Liver (tissue), 9 donors: ENCODE results near the gene SECISBP2L. TPM values are rescaled to one million over a fixed set of nuclear protein-coding genes. Genes with fewer than 3 reads are reported as not detected.

Experiments
- DNase-seq: peaks from one replicate; pipeline ENCODE4 v3.0.0-alpha.2; 2017; ENCODE audit warnings: low spot score
- H3K27ac ChIP-seq, 2 donors: one replicate each; pipeline ENCODE4 v1.7.0; 2013; ENCODE audit warnings: inconsistent platforms in 2 of 2, low read length in 2 of 2, control low read depth in 1 of 2, low read depth in 1 of 2, mild to moderate bottlenecking in 1 of 2
- H3K27me3 ChIP-seq, 4 donors: one replicate each; pipeline versions ENCODE4 v1.6.1 to v1.7.0; 2013; ENCODE audit warnings: low read length in 3 of 4, inconsistent platforms in 1 of 4, mild to moderate bottlenecking in 1 of 4, moderate library complexity in 1 of 4; ENCODE audit not compliant: control insufficient read depth in 4 of 4, insufficient read depth in 4 of 4
- H3K36me3 ChIP-seq, 4 donors: one replicate each; pipeline versions ENCODE4 v1.6.1 to v1.7.0; 2013; ENCODE audit warnings: low read length in 3 of 4, mild to moderate bottlenecking in 3 of 4, low read depth in 1 of 4, moderate library complexity in 1 of 4; ENCODE audit not compliant: control insufficient read depth in 4 of 4, insufficient read depth in 3 of 4
- H3K4me1 ChIP-seq, 4 donors: one replicate each; pipeline versions ENCODE4 v1.6.1 to v1.7.0; 2013; ENCODE audit warnings: low read length in 3 of 4, mild to moderate bottlenecking in 3 of 4, moderate library complexity in 1 of 4; ENCODE audit not compliant: control insufficient read depth in 4 of 4, insufficient read depth in 4 of 4
- H3K4me3 ChIP-seq, 3 donors: one replicate each; pipeline versions ENCODE4 v1.6.1 to v1.7.0; 2013; ENCODE audit warnings: low read length in 3 of 3, control low read depth in 1 of 3, low read depth in 1 of 3, mild to moderate bottlenecking in 1 of 3
- H3K9ac ChIP-seq, 2 donors: one replicate each; pipeline ENCODE4 v1.7.0; 2013; ENCODE audit warnings: low read length in 2 of 2, mild to moderate bottlenecking in 2 of 2, moderate library complexity in 2 of 2, control low read depth in 1 of 2, low read depth in 1 of 2
- H3K9me3 ChIP-seq, 4 donors: one replicate each; pipeline versions ENCODE4 v1.6.1 to v1.7.0; 2013; ENCODE audit warnings: low read length in 3 of 4; ENCODE audit not compliant: control insufficient read depth in 4 of 4
- EGR1 ChIP-seq, 2 donors: IDR thresholded peaks; 2 replicates each; pipeline ENCODE4 v1.6.1; 2016 to 2018; ENCODE audit warnings: antibody characterized with exemption in 2 of 2, low read depth in 2 of 2
- FOXA1 ChIP-seq: IDR thresholded peaks from 2 replicates; pipeline ENCODE4 v1.6.1; 2016; ENCODE audit warnings: antibody characterized with exemption
- FOXA2 ChIP-seq: IDR thresholded peaks from 2 replicates; pipeline ENCODE4 v1.6.1; 2016; ENCODE audit warnings: antibody characterized with exemption
- GABPA ChIP-seq, 2 donors: IDR thresholded peaks in 1 of 2; conservative IDR thresholded peaks in 1 of 2; 2 replicates each; pipeline ENCODE4 v1.6.1; 2016; ENCODE audit warnings: antibody characterized with exemption in 2 of 2, mild to moderate bottlenecking in 1 of 2, moderate library complexity in 1 of 2
- HNF4A ChIP-seq, 2 donors: conservative IDR thresholded peaks; 2 replicates each; pipeline ENCODE4 v1.6.1; 2016; ENCODE audit warnings: antibody characterized with exemption in 2 of 2, mild to moderate bottlenecking in 2 of 2
- HNF4G ChIP-seq: IDR thresholded peaks from 2 replicates; pipeline ENCODE4 v1.6.1; 2016; ENCODE audit warnings: antibody characterized with exemption
- JUND ChIP-seq, 2 donors: IDR thresholded peaks; 2 replicates each; pipeline ENCODE4 v1.6.1; 2016; ENCODE audit warnings: antibody characterized with exemption in 2 of 2
- NR2F2 ChIP-seq: IDR thresholded peaks from 2 replicates; pipeline ENCODE4 v1.6.1; 2016; ENCODE audit warnings: antibody characterized with exemption
- RAD21 ChIP-seq, 2 donors: IDR thresholded peaks; 2 replicates each; pipeline ENCODE4 v1.6.1; 2016; ENCODE audit warnings: antibody characterized with exemption in 2 of 2, mild to moderate bottlenecking in 2 of 2
- RXRA ChIP-seq, 2 donors: IDR thresholded peaks; 2 replicates each; pipeline ENCODE4 v1.6.1; 2017 to 2018; ENCODE audit warnings: antibody characterized with exemption in 2 of 2, mild to moderate bottlenecking in 1 of 2
- SP1 ChIP-seq: IDR thresholded peaks from 2 replicates; pipeline ENCODE4 v1.6.1; 2018; ENCODE audit warnings: antibody characterized with exemption, mild to moderate bottlenecking
- TAF1 ChIP-seq: conservative IDR thresholded peaks from 2 replicates; pipeline ENCODE4 v1.6.1; 2016; ENCODE audit warnings: antibody characterized with exemption, mild to moderate bottlenecking
- YY1 ChIP-seq: IDR thresholded peaks from 2 replicates; pipeline ENCODE4 v1.6.1; 2016; ENCODE audit warnings: antibody characterized with exemption, mild to moderate bottlenecking
- WGBS: extraction: QIAGEN DNeasy Blood & Tissue Kit; methylation state at CpG from one replicate; pipeline ENCODE4 v1.1.7; 2013; 5-methylcytosine and 5-hydroxymethylcytosine counted together
- polyA plus RNA-seq, 2 donors: library from polyadenylated mRNA; stranded (reverse) in 1 of 2; unstranded in 1 of 2; fragments of 200-250 nt in 1 of 2; fragments of >200 nt in 1 of 2; fragmentation: Nextera tagmentation in 1 of 2; extraction: Ambion mirVana in 1 of 2; gene quantifications; one replicate each; pipeline versions ENCODE4 v1.2.1 to v1.2.3, GENCODE V29; 2013 to 2015
- total RNA-seq, 2 donors: library from RNA; depleted of rRNA; stranded (reverse); fragments of >200 nt; gene quantifications; one replicate each; pipeline ENCODE4 v1.2.3, GENCODE V29; 2014
- TF ChIP-seq, protein P1 (sequence below): IDR thresholded peaks from 2 replicates; pipeline ENCODE4 v1.6.1; 2016; ENCODE audit warnings: antibody characterized with exemption
- TF ChIP-seq, protein P2 (sequence below): fragments of 150-350 bp; IDR thresholded peaks from 2 replicates; pipeline ENCODE4 v1.5.1; 2017; ENCODE audit warnings: improper control_type of control experiment, low read depth, low read length; ENCODE audit not compliant: missing input control
- TF ChIP-seq, protein P3 (sequence below): IDR thresholded peaks from 2 replicates; pipeline ENCODE4 v1.6.1; 2016; ENCODE audit warnings: antibody characterized with exemption
- TF ChIP-seq, protein P4 (sequence below): IDR thresholded peaks from 2 replicates; pipeline ENCODE4 v1.6.1; 2016; ENCODE audit warnings: antibody characterized with exemption
- donor health status: healthy.
- donor health status: healthy.
- donor health status: healthy.
- donor health status: healthy.
- donor health status: healthy.

Gene SECISBP2L
- total and polyA plus RNA-seq, 4 donors = 5.7 to 15.7 (median 14.3) TPM

DNA sequence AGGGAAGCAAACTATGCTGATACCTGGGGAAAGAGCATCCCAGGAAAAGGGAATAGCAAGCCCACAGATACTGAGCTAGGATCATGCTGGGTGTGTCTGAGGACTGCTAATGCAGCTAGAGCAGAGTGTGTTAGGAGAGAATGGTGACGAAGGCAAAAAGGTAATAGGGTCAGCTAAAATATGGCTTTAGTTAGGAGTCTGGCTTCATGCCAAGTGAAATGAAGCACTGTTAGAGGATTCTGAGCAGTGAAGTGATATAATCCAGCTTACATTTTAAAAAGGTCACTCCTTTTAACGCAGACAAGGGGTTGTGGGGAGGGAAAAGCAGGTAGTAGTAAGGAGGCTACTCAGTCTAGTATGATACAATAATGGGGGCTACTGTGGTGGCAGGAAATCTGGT is 30.4 kb downstream of the SECISBP2L start:
- 92% methylated on average over 2 of the region's 2 CpGs for WGBS
- Histone ChIP-seq H3K9me3 (no peaks in the 10 kb centered on the region), H3K36me3 (peaks cover 4 to 32% (median 17%) of the 10 kb centered on the region in 4 donors)

DNA sequence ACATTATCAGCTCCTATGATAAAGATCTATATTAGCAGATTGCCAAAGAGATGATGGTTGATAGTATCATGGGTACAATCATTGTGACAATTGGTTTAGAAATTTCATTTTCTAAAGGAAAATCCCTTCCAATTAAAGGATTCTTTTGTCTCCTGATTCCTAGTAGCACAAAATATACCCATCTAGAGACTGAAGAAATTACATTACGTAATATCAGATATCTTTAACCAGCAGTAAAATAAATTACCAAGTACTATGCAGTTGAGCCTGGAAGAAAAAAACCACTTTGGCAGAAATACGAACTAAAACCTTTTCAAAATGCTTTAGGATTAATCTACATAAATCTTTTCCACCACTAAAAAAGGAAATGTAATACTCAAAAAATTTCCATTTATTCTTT is 46.9 kb downstream of the SECISBP2L start:
- peaks cover 8 to 46% (median 19%) of the 10 kb centered on the region in 4 donors for H3K36me3 ChIP-seq
- WGBS = 96% methylated on average over 2 of the region's 2 CpGs
- no peak for TF ChIP-seq SP1
- TF ChIP-seq FOXA1 = no peak
- no peak for TF ChIP-seq FOXA2
- no peak for TF ChIP-seq JUND (IDR thresholded peaks at IDR 0.05)
- TF ChIP-seq, protein P1, sequence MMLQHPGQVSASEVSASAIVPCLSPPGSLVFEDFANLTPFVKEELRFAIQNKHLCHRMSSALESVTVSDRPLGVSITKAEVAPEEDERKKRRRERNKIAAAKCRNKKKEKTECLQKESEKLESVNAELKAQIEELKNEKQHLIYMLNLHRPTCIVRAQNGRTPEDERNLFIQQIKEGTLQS = no peak
- TF ChIP-seq RAD21 (IDR thresholded peaks at IDR 0.05) = no peak
- no peak for TF ChIP-seq GABPA (IDR thresholded peaks at IDR 0.05 in 1 of 2, conservative IDR thresholded peaks at IDR 0.05 in 1 of 2)
- TF ChIP-seq HNF4G = no peak
- TF ChIP-seq NR2F2 = no peak
- no peak for TF ChIP-seq RXRA (IDR thresholded peaks at IDR 0.05)
- no peak for TF ChIP-seq HNF4A (conservative IDR thresholded peaks at IDR 0.05)
- TF ChIP-seq YY1 = no peak
- TF ChIP-seq EGR1 (IDR thresholded peaks at IDR 0.05; ENCODE audit: low read depth in 2 of 2) = no peak
- TF ChIP-seq, protein P2, sequence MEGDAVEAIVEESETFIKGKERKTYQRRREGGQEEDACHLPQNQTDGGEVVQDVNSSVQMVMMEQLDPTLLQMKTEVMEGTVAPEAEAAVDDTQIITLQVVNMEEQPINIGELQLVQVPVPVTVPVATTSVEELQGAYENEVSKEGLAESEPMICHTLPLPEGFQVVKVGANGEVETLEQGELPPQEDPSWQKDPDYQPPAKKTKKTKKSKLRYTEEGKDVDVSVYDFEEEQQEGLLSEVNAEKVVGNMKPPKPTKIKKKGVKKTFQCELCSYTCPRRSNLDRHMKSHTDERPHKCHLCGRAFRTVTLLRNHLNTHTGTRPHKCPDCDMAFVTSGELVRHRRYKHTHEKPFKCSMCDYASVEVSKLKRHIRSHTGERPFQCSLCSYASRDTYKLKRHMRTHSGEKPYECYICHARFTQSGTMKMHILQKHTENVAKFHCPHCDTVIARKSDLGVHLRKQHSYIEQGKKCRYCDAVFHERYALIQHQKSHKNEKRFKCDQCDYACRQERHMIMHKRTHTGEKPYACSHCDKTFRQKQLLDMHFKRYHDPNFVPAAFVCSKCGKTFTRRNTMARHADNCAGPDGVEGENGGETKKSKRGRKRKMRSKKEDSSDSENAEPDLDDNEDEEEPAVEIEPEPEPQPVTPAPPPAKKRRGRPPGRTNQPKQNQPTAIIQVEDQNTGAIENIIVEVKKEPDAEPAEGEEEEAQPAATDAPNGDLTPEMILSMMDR = no peak
- TF ChIP-seq, protein P3, sequence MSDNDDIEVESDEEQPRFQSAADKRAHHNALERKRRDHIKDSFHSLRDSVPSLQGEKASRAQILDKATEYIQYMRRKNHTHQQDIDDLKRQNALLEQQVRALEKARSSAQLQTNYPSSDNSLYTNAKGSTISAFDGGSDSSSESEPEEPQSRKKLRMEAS = no peak
- TF ChIP-seq TAF1 = no peak

More for the DNA sequence above, 30.4 kb downstream of the SECISBP2L start:
- Histone ChIP-seq H3K4me1 (no peaks in the 10 kb centered on the region), H3K27ac (no peak overlapping the region), H3K27me3 (no peaks in the 10 kb centered on the region), H3K4me3 (no peak overlapping the region), H3K9ac (no peak overlapping the region)
- no peak for DNase-seq
- TF ChIP-seq SP1 = no peak
- TF ChIP-seq, protein P4, sequence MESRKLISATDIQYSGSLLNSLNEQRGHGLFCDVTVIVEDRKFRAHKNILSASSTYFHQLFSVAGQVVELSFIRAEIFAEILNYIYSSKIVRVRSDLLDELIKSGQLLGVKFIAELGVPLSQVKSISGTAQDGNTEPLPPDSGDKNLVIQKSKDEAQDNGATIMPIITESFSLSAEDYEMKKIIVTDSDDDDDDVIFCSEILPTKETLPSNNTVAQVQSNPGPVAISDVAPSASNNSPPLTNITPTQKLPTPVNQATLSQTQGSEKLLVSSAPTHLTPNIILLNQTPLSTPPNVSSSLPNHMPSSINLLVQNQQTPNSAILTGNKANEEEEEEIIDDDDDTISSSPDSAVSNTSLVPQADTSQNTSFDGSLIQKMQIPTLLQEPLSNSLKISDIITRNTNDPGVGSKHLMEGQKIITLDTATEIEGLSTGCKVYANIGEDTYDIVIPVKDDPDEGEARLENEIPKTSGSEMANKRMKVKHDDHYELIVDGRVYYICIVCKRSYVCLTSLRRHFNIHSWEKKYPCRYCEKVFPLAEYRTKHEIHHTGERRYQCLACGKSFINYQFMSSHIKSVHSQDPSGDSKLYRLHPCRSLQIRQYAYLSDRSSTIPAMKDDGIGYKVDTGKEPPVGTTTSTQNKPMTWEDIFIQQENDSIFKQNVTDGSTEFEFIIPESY = no peak
- no peak for TF ChIP-seq TAF1
- TF ChIP-seq JUND (IDR thresholded peaks at IDR 0.05) = no peak
- TF ChIP-seq FOXA2 = no peak
- TF ChIP-seq GABPA (IDR thresholded peaks at IDR 0.05 in 1 of 2, conservative IDR thresholded peaks at IDR 0.05 in 1 of 2) = no peak
- TF ChIP-seq, protein P3 = no peak
- TF ChIP-seq NR2F2 = no peak
- no peak for TF ChIP-seq EGR1 (IDR thresholded peaks at IDR 0.05; ENCODE audit: low read depth in 2 of 2)
- TF ChIP-seq YY1 = no peak
- TF ChIP-seq HNF4G = no peak
- TF ChIP-seq, protein P1 = no peak
- TF ChIP-seq RAD21 (IDR thresholded peaks at IDR 0.05) = no peak
- TF ChIP-seq FOXA1 = no peak
- TF ChIP-seq, protein P2 = no peak
- TF ChIP-seq RXRA (IDR thresholded peaks at IDR 0.05) = no peak

More for the DNA sequence above, 46.9 kb downstream of the SECISBP2L start:
- Histone ChIP-seq H3K4me1 (no peaks in the 10 kb centered on the region), H3K27ac (no peak overlapping the region), H3K4me3 (no peak overlapping the region), H3K27me3 (no peaks in the 10 kb centered on the region), H3K9me3 (no peaks in the 10 kb centered on the region), H3K9ac (no peak overlapping the region)
- no peak for DNase-seq
